T-helper 22 cell (primary cell): ENCODE results near the gene GFI1B.
"Not testable (repeated sequence)": the region's sequence is repeated elsewhere in the genome, so short reads cannot be mapped to it uniquely, and the experiment has no call there.

Experiments
- DNase-seq: peaks from one replicate; pipeline ENCODE4 v3.0.0-alpha.2; 2020; ENCODE audit warnings: low read depth

GFI1B gene

DNA sequence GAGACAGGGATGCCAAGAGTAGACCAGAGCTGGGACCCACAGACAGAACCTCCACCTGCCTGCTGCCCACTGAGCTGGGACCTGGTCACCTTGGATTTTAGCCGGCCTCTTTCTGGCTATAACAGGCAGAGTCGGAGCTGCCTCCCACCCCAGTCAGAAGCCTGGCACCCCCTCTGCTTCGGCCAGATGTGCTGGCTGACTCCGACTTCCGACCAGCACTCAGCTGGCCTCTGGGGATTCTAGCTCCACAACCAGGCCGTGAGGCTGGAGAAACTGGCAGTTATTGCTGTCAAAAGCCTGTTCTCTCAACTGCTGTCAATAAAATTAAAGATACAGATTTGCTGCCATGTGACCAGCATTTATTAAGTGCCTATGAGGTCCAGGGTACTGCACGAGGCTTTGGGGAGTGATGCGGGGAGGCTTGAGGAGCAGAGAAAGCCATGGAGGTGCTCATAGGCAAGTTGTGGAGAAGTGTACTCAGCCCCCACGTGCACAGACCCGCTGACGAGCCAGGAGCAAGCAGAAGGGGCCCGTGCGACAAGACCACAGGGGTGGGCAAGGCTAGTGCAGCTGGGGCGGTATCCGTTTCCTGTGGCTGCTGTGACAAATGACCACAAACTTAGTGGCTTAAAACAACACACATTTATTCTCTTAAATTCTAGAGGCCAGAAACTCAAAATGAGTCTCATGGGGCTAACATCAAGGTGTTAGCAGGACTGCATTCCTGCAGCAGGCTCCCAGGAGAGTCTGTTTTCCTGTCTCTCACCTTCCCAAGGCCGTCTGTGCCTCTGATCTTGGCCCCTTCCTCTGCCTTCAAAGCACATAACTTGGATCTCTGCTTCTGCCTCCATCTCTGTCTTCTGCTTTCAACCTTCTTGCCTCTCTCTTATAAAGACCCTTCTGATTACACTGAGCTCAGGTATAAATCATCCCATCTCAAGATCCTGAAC is 13.1 kb downstream of the GFI1B start:
- DNase-seq: no peak

DNA sequence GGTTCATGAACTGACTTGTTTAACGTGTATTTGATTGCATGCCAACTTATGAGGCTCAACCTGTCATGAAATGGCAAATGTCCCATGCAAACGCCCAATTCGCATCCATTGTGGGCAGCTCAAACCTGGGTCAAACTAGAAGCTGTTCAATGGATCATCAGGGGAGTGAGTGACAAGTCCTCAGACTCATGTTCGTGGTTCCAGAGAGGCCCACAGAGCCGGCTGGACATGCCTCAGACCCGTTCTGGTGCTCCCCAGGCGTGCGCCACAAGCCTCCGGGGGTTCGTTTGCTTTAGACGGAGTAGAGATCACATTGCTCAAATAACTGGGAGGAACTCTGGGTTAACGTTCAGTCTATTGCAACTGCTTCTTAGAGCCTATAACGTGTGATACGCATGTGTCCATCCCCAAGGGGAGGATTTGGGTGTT is 15.0 kb downstream of the GFI1B start:
- no peak for DNase-seq

GRCh38 chr9:132994410-132995120 is 16.1 kb downstream of the GFI1B start:
- no peak for DNase-seq

GRCh38 chr9:132995121-132995420 is 16.6 kb downstream of the GFI1B start:
- no peak for DNase-seq

DNA sequence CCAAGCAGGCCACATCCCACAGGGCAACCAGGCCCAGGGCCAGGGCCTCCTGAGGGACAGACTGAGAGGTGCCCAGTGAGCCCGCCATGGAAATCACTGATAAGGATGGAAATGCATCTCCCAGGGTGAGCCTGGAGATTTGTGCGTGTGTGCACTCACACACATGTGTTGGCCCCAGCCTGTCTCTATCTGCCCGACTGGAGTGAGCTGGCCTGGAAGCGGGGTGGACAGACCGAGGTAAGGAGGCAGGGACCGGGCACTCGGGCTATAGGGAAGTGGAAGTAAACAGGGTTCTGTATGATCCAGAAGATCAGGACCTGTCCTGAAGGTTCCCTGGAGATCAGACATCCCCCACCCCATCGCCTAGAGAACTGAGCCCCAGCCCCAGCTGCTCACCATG is 17.4 kb downstream of the GFI1B start:
- DNase-seq: no peak

DNA sequence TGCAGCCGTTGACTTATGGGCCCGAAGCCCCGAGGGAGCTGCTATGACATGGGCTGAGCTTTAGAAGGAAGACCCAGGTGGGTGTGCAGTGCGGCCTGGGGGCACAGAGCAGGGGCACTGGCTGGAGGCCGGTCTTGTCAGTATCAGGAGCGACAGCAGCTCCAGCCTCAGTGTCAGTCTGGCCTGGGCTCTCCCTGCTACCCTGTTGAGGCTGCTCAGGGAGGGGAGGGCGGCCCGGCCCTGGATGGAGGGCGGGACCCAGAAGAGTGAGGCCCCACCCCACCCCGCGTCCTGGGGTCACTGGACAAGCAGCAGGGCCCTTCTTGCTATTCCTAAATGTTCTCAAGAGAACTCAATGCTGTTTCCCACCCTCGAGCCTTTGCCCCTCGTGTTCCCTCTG is 18.0 kb downstream of the GFI1B start:
- DNase-seq: no peak

GRCh38 chr9:132997591-132997990 is 19.1 kb downstream of the GFI1B start:
- no peak for DNase-seq

DNA sequence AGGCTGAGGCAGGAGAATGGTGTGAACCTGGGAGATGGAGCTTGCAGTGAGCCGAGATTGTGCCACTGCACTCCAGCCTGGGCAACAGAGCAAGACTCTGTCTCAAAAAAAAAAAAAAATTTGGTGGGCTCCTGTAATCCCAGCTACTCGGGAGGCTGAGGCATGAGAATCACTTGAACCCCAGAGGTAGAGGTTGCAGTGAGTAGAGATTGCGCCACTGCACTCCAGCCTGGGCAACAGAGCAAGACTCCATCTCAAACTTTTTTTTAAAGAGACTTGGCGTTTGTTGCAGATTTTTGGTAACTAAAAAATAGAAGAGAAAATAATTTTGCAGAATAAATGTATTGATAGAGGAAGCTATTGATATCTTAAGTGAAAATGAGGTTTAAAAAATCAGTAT is 19.7 kb downstream of the GFI1B start:
- not testable (repeated sequence) for DNase-seq

DNA sequence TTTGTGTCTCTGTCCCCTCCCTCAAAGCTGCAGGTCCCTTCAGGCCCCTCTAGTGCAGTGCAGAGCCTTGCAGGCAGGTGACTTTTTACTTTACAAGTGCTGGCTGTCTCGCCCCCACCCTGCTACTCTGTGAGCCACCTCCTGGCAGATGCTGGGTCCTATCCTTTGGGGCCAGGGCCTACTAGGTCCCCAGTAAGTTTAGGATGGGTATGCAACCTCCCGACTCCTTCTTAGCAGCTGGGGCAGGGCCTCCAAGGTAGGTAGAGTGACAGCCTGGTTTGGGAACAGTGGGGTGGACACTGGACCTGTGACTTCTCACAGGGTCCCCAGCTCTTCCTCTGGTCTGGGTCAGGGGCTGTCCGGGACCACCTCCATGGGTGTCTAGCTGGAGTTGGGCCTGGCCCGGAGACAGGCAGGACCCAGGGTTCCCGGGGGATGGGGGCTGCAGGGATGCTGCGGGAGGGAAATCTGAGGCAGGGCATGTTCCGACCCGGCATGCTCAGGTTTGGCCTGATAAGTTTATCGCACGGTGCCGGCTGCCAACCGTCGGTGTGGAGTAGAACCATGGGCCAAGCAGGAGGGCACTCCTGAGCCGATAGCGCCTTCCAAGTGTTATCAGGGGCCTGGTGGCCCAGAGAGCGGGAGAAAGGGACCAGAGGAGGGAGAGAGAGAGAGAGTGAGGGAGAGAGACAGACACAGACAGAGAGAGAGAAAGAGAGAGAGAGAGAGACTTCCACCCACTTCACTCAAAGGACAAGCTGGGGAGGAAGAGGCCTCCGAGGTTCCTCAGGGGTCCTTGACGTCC is 20.5 kb downstream of the GFI1B start:
- no peak for DNase-seq

DNA sequence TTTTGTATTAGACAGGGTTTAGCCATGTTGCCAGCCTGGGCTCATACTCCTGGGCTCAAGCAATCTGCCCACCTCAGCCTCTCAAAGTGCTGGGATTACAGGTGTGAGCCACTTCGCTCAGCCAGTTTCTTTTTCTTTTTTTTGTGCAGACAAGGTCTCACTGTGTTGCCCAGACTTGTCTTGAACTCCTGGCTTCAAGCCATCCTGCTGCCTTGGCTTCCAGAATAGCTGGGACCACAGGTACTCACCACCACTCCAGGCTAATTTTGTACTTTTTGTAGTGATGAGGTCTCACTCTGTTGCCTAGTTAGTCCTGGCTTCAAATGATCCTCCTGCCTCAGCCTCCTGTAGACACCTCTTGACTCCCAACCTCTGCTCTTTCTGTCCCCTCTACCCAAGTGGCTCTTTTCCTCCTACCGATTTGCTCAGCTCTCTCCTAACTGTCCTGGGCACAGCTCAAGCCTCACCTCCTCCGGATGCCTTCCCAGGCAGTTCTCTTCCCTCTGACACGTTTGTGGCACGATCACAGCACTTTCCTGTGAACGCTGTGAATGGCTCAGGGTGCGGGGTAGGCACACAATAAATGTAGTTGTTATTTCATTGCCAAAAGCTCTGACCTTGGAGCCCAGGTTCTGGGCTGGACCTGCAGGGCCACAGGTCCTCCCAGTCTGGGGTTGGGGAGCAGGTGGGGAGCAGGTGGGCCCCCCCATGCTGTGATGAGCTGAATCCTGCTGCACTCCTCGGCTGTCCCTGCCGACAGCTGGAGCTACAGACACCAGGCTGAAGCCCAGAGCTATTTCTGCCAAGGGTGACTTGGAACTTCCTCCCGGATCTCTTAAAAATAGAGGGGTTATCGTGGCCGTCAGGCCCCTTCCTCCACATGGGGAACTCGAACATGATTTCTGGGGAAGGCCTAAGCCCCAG is 23.9 kb downstream of the GFI1B start:
- DNase-seq: no peak

DNA sequence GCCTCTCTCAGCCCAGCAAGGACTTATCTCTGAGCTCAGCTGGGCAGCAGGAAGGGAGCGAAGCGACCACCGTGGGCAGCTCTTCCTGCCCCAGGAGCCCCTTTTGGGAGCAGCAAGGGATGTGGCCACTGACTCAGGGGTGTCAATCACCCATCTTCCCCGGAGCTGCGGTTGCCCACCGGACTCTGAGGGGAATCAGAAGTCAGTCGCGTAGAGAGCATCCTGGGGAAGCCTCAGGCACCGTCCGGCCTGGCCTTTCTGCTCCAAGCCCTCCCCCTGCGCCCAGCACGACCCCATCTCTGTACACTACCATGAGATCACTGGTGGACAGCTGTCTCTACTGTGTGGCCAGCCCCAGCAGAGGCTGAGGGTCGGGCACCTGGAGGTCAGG is 24.6 kb downstream of the GFI1B start:
- DNase-seq: no peak

GRCh38 chr9:133003671-133004090 is 25.2 kb downstream of the GFI1B start:
- no peak for DNase-seq

GRCh38 chr9:133004091-133004998 is 25.9 kb downstream of the GFI1B start:
- no peak for DNase-seq

DNA sequence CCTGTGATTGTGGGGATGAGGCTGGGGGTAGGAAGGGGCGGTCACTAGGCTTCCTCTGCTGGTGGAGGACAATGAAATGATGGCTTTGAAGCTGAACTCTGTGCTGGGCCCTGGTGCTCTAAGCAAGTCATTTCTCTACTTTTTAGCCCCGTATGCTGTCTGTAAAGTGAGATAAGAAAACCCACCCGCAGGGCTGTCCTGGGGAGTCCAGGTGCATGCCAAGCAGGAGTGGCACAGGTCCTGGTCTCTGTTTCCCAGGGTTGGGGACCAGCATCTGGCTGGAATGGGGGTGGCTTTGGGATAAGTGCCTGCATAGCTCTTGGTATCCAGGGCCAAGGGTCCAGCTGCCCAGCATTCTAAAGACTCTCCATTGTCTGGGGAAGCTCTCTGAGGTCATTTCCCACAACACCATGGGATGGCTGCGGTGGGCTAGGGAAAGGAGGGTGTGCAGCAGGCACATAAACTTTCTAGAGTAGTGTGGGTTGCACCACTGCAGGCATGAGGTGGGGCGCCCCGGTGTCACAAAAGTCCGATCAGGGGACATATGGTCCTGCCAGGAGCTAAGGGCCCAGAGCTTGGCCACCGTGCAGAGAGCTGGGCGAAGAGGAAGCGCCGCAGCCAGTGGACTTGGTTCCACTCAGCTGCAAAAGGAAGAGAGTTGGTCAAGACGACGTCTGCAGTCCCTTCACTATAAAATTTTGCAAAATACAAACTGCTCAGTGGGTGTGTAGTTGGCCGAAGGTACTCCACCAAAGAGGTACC is 26.7 kb downstream of the GFI1B start:
- DNase-seq: no peak

- no peak for DNase-seq
Measured at GRCh38 chr9:133005957-133006356, 27.5 kb downstream of the GFI1B start.

DNA sequence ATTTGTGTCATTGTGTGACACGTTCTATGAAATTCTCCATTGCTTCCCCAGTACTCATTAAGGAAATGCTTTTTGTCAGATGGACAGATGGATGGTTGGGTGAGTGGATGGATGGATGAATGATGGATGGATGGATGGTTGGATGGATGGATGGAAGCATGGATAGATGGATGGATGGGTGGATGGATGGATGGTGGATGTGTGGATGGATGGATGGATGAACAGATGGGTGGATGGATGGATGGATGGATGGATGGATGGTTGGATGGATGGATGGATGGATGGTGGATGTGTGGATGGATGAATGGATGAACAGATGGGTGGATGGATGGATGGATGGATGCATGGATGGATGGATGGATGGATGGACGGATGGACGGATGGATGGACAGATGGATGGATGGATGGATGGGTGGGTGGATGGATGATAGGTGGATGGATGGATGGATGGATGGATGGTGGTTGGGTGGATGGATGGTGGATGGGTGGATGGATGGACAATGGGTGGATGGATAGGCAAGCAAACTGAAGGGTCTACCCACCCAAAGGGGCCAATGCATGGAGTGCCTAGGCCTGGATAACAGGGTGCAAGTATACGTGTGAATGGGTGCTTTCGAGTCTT is 28.3 kb downstream of the GFI1B start:
- no peak for DNase-seq

DNA sequence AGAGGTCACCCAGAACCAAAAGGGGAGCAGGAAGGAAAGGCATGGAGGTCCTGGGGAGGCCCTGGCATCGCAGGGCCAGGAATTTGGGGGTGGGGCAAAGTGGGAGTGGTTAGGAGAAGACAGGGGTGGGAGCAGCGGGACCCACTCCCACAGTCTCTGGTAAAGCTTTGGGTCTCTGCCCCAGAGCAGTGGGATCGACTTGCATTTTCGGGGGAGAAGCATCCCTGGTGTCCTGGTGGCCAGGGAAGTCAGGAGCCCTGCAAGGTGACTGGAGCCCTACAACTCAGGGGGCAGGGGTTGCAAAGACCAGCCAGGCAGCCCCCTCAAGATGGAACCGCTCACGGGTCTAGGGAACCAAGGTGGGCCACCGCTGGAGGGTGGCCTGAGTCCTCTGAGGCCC is 29.9 kb downstream of the GFI1B start:
- DNase-seq: no peak

DNA sequence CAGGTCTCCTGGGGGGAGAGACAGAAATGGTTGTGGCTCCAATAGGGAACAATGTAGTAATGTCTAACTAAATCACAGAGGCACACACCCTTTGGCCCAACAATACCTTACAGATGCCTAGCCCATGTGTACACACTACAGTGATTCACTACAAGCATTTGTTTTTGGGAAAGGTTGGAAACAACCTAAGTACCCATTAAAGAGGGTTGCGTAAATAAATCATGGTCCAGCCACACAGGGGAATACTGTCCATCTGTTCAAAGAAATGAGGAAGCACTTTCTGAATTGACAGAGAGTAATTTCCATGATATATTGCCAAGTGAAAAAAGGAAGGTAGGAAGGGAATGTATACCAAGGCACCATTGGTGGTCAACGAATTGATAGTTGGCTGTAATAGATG is 30.3 kb downstream of the GFI1B start:
- DNase-seq: no peak

DNA sequence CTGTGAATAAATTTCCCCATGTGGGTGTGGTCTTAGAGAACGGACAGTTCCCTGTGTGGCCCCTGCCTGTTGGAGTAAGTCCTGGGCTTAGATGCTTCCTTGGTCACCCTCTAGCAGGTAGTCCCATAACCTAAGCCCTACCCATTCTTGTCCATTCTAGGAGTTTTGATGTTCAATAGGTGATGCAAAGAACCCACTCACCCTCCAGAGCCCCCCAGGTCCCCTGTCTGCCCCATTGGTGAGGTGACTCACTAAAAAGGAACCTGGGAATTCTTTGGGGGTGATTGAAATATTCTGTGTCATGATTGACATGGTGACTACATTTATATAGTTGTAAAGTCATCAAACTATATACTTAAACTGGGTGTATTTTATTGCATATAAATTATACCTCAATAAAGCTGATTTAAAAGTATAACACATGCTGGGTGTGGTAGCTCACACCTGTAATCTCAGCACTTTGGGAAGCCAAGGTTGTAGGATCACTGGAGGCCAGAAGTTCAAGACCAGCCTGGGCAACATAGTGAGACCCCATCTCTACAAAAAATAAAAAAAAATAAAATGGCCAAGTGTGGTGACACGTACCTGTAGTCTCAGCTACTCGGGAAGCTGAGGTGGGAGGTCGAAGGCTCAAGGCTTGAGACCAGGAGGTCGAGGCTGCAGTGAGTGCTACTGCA is 31.6 kb downstream of the GFI1B start:
- no peak for DNase-seq
